Measurements from ENCODE around the gene KIF5A.

DNA sequence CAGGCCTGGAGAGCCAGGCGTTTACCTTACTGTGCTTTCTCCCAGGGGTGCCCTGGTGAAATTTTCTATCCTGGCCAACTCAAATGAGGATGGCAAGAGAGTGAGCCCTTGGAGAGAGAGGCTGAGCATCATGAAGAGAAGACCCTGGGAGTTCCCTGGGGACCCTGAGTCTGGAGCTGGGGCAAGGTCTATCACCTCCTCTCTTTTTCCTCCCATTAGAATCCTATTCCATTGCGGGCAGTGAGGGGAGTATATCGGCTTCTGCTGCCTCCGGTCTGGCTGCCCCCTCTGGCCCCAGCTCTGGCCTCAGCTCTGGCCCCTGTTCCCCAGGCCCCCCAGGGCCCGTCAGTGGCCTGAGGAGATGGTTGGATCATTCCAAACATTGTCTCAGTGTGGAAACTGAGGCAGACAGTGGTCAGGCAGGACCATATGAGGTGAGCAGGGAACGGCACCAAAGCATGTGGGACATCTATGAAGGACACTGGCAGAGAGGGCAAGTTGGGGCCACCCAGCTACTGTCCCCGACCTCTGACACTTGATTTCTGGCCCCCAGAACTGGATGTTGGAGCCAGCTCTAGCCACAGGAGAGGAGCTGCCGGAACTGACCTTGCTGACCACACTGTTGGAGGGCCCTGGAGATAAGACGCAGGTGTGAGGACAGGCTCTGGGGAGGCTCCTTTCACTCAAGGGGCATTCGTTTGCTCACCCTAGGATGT, 63.0 kb downstream of the KIF5A start:
- no peak for TF ChIP-seq POLR2A (IDR thresholded peaks at IDR 0.05)
- TF ChIP-seq, protein P1, sequence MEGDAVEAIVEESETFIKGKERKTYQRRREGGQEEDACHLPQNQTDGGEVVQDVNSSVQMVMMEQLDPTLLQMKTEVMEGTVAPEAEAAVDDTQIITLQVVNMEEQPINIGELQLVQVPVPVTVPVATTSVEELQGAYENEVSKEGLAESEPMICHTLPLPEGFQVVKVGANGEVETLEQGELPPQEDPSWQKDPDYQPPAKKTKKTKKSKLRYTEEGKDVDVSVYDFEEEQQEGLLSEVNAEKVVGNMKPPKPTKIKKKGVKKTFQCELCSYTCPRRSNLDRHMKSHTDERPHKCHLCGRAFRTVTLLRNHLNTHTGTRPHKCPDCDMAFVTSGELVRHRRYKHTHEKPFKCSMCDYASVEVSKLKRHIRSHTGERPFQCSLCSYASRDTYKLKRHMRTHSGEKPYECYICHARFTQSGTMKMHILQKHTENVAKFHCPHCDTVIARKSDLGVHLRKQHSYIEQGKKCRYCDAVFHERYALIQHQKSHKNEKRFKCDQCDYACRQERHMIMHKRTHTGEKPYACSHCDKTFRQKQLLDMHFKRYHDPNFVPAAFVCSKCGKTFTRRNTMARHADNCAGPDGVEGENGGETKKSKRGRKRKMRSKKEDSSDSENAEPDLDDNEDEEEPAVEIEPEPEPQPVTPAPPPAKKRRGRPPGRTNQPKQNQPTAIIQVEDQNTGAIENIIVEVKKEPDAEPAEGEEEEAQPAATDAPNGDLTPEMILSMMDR (IDR thresholded peaks at IDR 0.05), result no peak

Data from right lobe of liver (tissue), 4 donors.